ENCODE results near the gene MALAT1.
A peak's percentile ranks its signal among the peaks of the same experiment; 100 is the strongest.

MALAT1 gene

GRCh38 chr11:65525546-65526480 is 27.0 kb downstream of the MALAT1 start:
- H3K4me1 ChIP-seq (ENCODE audit: control insufficient read depth, insufficient read depth, low read length), result peaks cover 13% of the 10 kb centered on the region
- peak overlapping the region; percentile 88; the same call in 1 of the 2 replicates for H3K27ac ChIP-seq (ENCODE audit: low read depth, low read length)
- peak overlapping the region; percentile 81 for H3K9ac ChIP-seq (ENCODE audit: low read length)
- no peaks in the 10 kb centered on the region for H3K27me3 ChIP-seq (ENCODE audit: control insufficient read depth, insufficient read depth, low read length)
- no peaks in the 10 kb centered on the region for H3K9me3 ChIP-seq (ENCODE audit: control insufficient read depth, insufficient read depth, low read depth, low read length)
- peak overlapping the region; percentile 92 for H3K4me3 ChIP-seq (ENCODE audit: low read depth, low read length)
- H3K36me3 ChIP-seq (ENCODE audit: control insufficient read depth, insufficient read depth, low read length), result peaks cover 35% of the 10 kb centered on the region

- Histone ChIP-seq H3K36me3 (ENCODE audit: control insufficient read depth, insufficient read depth, low read length) (peaks cover 45% of the 10 kb centered on the region), H3K4me1 (ENCODE audit: control insufficient read depth, insufficient read depth, low read length) (peaks cover 13% of the 10 kb centered on the region), H3K27ac (ENCODE audit: low read depth, low read length) (no peak overlapping the region), H3K27me3 (ENCODE audit: control insufficient read depth, insufficient read depth, low read length) (no peaks in the 10 kb centered on the region), H3K9me3 (ENCODE audit: control insufficient read depth, insufficient read depth, low read depth, low read length) (no peaks in the 10 kb centered on the region), H3K9ac (ENCODE audit: low read length) (no peak overlapping the region), H3K4me3 (ENCODE audit: low read depth, low read length) (no peak overlapping the region)
Measured at GRCh38 chr11:65526744-65527143, 27.9 kb downstream of the MALAT1 start.

GRCh38 chr11:65528819-65529350 is 30.0 kb downstream of the MALAT1 start:
- Histone ChIP-seq H3K36me3 (ENCODE audit: control insufficient read depth, insufficient read depth, low read length) (peaks cover 61% of the 10 kb centered on the region), H3K4me1 (ENCODE audit: control insufficient read depth, insufficient read depth, low read length) (peaks cover 13% of the 10 kb centered on the region), H3K9me3 (ENCODE audit: control insufficient read depth, insufficient read depth, low read depth, low read length) (no peaks in the 10 kb centered on the region), H3K4me3 (ENCODE audit: low read depth, low read length) (no peak overlapping the region), H3K27me3 (ENCODE audit: control insufficient read depth, insufficient read depth, low read length) (no peaks in the 10 kb centered on the region), H3K27ac (ENCODE audit: low read depth, low read length) (no peak overlapping the region), H3K9ac (ENCODE audit: low read length) (no peak overlapping the region)

- Histone ChIP-seq H3K4me1 (ENCODE audit: control insufficient read depth, insufficient read depth, low read length) (peaks cover 6% of the 10 kb centered on the region), H3K27ac (ENCODE audit: low read depth, low read length) (no peak overlapping the region), H3K9ac (ENCODE audit: low read length) (no peak overlapping the region), H3K36me3 (ENCODE audit: control insufficient read depth, insufficient read depth, low read length) (peaks cover 61% of the 10 kb centered on the region), H3K9me3 (ENCODE audit: control insufficient read depth, insufficient read depth, low read depth, low read length) (no peaks in the 10 kb centered on the region), H3K27me3 (ENCODE audit: control insufficient read depth, insufficient read depth, low read length) (no peaks in the 10 kb centered on the region), H3K4me3 (ENCODE audit: low read depth, low read length) (no peak overlapping the region)
Measured at GRCh38 chr11:65529475-65530156, 30.8 kb downstream of the MALAT1 start.

- H3K36me3 ChIP-seq (ENCODE audit: control insufficient read depth, insufficient read depth, low read length), result peaks cover 66% of the 10 kb centered on the region
- H3K9me3 ChIP-seq (ENCODE audit: control insufficient read depth, insufficient read depth, low read depth, low read length), result no peaks in the 10 kb centered on the region
- no peak overlapping the region for H3K9ac ChIP-seq (ENCODE audit: low read length)
- no peak overlapping the region for H3K27ac ChIP-seq (ENCODE audit: low read depth, low read length)
- H3K4me1 ChIP-seq (ENCODE audit: control insufficient read depth, insufficient read depth, low read length), result peaks cover 6% of the 10 kb centered on the region
- H3K27me3 ChIP-seq (ENCODE audit: control insufficient read depth, insufficient read depth, low read length), result no peaks in the 10 kb centered on the region
- no peak overlapping the region for H3K4me3 ChIP-seq (ENCODE audit: low read depth, low read length)
Measured at GRCh38 chr11:65530157-65530496, 31.3 kb downstream of the MALAT1 start.

GRCh38 chr11:65532388-65533064 is 33.7 kb downstream of the MALAT1 start:
- peaks cover 74% of the 10 kb centered on the region for H3K36me3 ChIP-seq (ENCODE audit: control insufficient read depth, insufficient read depth, low read length)
- H3K9ac ChIP-seq (ENCODE audit: low read length), result no peak overlapping the region
- no peaks in the 10 kb centered on the region for H3K9me3 ChIP-seq (ENCODE audit: control insufficient read depth, insufficient read depth, low read depth, low read length)
- H3K27me3 ChIP-seq (ENCODE audit: control insufficient read depth, insufficient read depth, low read length), result no peaks in the 10 kb centered on the region
- H3K4me3 ChIP-seq (ENCODE audit: low read depth, low read length), result no peak overlapping the region
- no peaks in the 10 kb centered on the region for H3K4me1 ChIP-seq (ENCODE audit: control insufficient read depth, insufficient read depth, low read length)
- no peak overlapping the region for H3K27ac ChIP-seq (ENCODE audit: low read depth, low read length)

- Histone ChIP-seq H3K27me3 (ENCODE audit: control insufficient read depth, insufficient read depth, low read length) (peaks cover 26% of the 10 kb centered on the region), H3K9ac (ENCODE audit: low read length) (no peak overlapping the region), H3K36me3 (ENCODE audit: control insufficient read depth, insufficient read depth, low read length) (peaks cover 61% of the 10 kb centered on the region), H3K27ac (ENCODE audit: low read depth, low read length) (no peak overlapping the region), H3K4me1 (ENCODE audit: control insufficient read depth, insufficient read depth, low read length) (no peaks in the 10 kb centered on the region; the same call in 1 of the 2 replicates), H3K9me3 (ENCODE audit: control insufficient read depth, insufficient read depth, low read depth, low read length) (no peaks in the 10 kb centered on the region), H3K4me3 (ENCODE audit: low read depth, low read length) (no peak overlapping the region)
Measured at GRCh38 chr11:65535102-65535501, 36.3 kb downstream of the MALAT1 start.

- H3K4me1 ChIP-seq (ENCODE audit: control insufficient read depth, insufficient read depth, low read length), result peaks cover 3% of the 10 kb centered on the region; the same call in 1 of the 2 replicates
- H3K9ac ChIP-seq (ENCODE audit: low read length), result no peak overlapping the region
- no peak overlapping the region for H3K27ac ChIP-seq (ENCODE audit: low read depth, low read length)
- H3K27me3 ChIP-seq (ENCODE audit: control insufficient read depth, insufficient read depth, low read length), result peaks cover 32% of the 10 kb centered on the region
- H3K4me3 ChIP-seq (ENCODE audit: low read depth, low read length), result no peak overlapping the region
- H3K36me3 ChIP-seq (ENCODE audit: control insufficient read depth, insufficient read depth, low read length), result peaks cover 46% of the 10 kb centered on the region
- H3K9me3 ChIP-seq (ENCODE audit: control insufficient read depth, insufficient read depth, low read depth, low read length), result no peaks in the 10 kb centered on the region
Measured at GRCh38 chr11:65536412-65537295, 37.8 kb downstream of the MALAT1 start.

- Histone ChIP-seq H3K4me1 (ENCODE audit: control insufficient read depth, insufficient read depth, low read length) (peaks cover 3% of the 10 kb centered on the region; the same call in 1 of the 2 replicates), H3K27ac (ENCODE audit: low read depth, low read length) (no peak overlapping the region), H3K27me3 (ENCODE audit: control insufficient read depth, insufficient read depth, low read length) (peaks cover 35% of the 10 kb centered on the region), H3K4me3 (ENCODE audit: low read depth, low read length) (no peak overlapping the region), H3K36me3 (ENCODE audit: control insufficient read depth, insufficient read depth, low read length) (peaks cover 42% of the 10 kb centered on the region), H3K9ac (ENCODE audit: low read length) (no peak overlapping the region), H3K9me3 (ENCODE audit: control insufficient read depth, insufficient read depth, low read depth, low read length) (no peaks in the 10 kb centered on the region)
Measured at GRCh38 chr11:65537296-65537597, 38.4 kb downstream of the MALAT1 start.

- Histone ChIP-seq H3K4me3 (ENCODE audit: low read depth, low read length) (no peak overlapping the region), H3K9me3 (ENCODE audit: control insufficient read depth, insufficient read depth, low read depth, low read length) (no peaks in the 10 kb centered on the region), H3K36me3 (ENCODE audit: control insufficient read depth, insufficient read depth, low read length) (peaks cover 37% of the 10 kb centered on the region), H3K27ac (ENCODE audit: low read depth, low read length) (no peak overlapping the region), H3K9ac (ENCODE audit: low read length) (no peak overlapping the region), H3K27me3 (ENCODE audit: control insufficient read depth, insufficient read depth, low read length) (peaks cover 35% of the 10 kb centered on the region), H3K4me1 (ENCODE audit: control insufficient read depth, insufficient read depth, low read length) (peaks cover 3% of the 10 kb centered on the region; the same call in 1 of the 2 replicates)
Measured at GRCh38 chr11:65537620-65538231, 38.9 kb downstream of the MALAT1 start.
